Measurements from ENCODE around the gene SPR. TPM values are rescaled to one million over a fixed set of nuclear protein-coding genes. Genes with fewer than 3 reads are reported as not detected.
"Not testable (repeated sequence)": the region's sequence is repeated elsewhere in the genome, so short reads cannot be mapped to it uniquely, and the experiment has no call there.

SPR gene
- total RNA-seq, 1 donor from 2014 or later, result 53.5 TPM

GRCh38 chr2:72901426-72901825, 14.2 kb downstream of the SPR start:
- Histone ChIP-seq H3K36me3 (no peaks in the 10 kb centered on the region), H3K4me3 (no peak overlapping the region), H3K9me3 (replicated peaks) (no peaks in the 10 kb centered on the region), H3K4me1 (peaks cover under 1% of the 10 kb centered on the region), H3K27me3 (ENCODE audit: low read depth) (peaks cover 99% of the 10 kb centered on the region), H3K27ac (replicated peaks) (no peak overlapping the region)
- intact Hi-C loops (cut with micrococcal nuclease), result no loop called here
- TF ChIP-seq CTCF (IDR thresholded peaks at IDR 0.05; ENCODE audit: borderline replicate concordance), result no peak
- DNase-seq, result no peak

- H3K36me3 ChIP-seq; H3K27ac ChIP-seq (replicated peaks); H3K4me3 ChIP-seq; DNase-seq; H3K9me3 ChIP-seq (replicated peaks); intact Hi-C loops (cut with micrococcal nuclease); H3K4me1 ChIP-seq: not testable (repeated sequence)
- H3K27me3 ChIP-seq (ENCODE audit: low read depth), result peaks cover 100% of the 10 kb centered on the region
These were observed 20.2 kb downstream of the SPR start for GRCh38 chr2:72907369-72907768.

DNA sequence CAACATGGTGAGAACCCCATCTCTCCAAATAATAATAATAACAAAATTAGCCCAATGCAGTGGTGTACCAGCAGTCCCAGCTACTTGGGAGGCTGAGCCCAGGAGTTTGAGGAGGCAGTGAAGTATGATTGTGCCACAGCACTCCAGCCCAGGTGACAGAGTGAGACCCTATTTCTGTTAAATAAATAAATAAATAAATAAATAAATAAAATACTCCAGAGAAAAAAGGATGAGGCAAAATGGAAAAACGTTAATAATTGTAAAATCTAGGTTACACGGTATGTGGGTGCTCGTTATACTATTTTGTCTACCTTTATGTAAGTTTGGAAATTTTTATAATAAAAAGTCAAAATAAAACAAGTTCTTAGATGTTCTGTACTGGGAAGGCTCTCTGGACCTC, 21.5 kb downstream of the SPR start:
- Histone ChIP-seq H3K36me3 (no peaks in the 10 kb centered on the region), H3K27me3 (ENCODE audit: low read depth) (peaks cover 100% of the 10 kb centered on the region), H3K27ac (replicated peaks) (no peak overlapping the region), H3K4me3 (no peak overlapping the region), H3K4me1 (no peaks in the 10 kb centered on the region), H3K9me3 (replicated peaks) (no peaks in the 10 kb centered on the region)
- intact Hi-C loops (cut with micrococcal nuclease), result no loop called here
- no peak for TF ChIP-seq CTCF (IDR thresholded peaks at IDR 0.05; ENCODE audit: borderline replicate concordance)
- DNase-seq, result no peak

- intact Hi-C loops (cut with micrococcal nuclease), result no loop called here
- no peak for DNase-seq
- H3K27me3 ChIP-seq (ENCODE audit: low read depth), result peaks cover 100% of the 10 kb centered on the region
- no peak for TF ChIP-seq CTCF (IDR thresholded peaks at IDR 0.05; ENCODE audit: borderline replicate concordance)
- H3K9me3 ChIP-seq (replicated peaks), result no peaks in the 10 kb centered on the region
- H3K36me3 ChIP-seq, result no peaks in the 10 kb centered on the region
- no peak overlapping the region for H3K27ac ChIP-seq (replicated peaks)
- H3K4me1 ChIP-seq, result peaks cover 17% of the 10 kb centered on the region
- no peak overlapping the region for H3K4me3 ChIP-seq
These were observed 24.0 kb downstream of the SPR start for GRCh38 chr2:72911256-72911655.

- no peak for DNase-seq
- H3K27me3 ChIP-seq (ENCODE audit: low read depth), result peaks cover 100% of the 10 kb centered on the region
- no peak for TF ChIP-seq CTCF (IDR thresholded peaks at IDR 0.05; ENCODE audit: borderline replicate concordance)
These were observed 26.4 kb downstream of the SPR start for GRCh38 chr2:72913486-72914205.

GRCh38 chr2:72914206-72914559, 27.0 kb downstream of the SPR start:
- Histone ChIP-seq H3K27me3 (ENCODE audit: low read depth) (peaks cover 100% of the 10 kb centered on the region), H3K9me3 (replicated peaks) (no peaks in the 10 kb centered on the region), H3K4me1 (peaks cover 44% of the 10 kb centered on the region), H3K36me3 (no peaks in the 10 kb centered on the region), H3K4me3 (no peak overlapping the region), H3K27ac (replicated peaks) (no peak overlapping the region)
- TF ChIP-seq CTCF (IDR thresholded peaks at IDR 0.05; ENCODE audit: borderline replicate concordance), result no peak
- no peak for DNase-seq
- intact Hi-C loops (cut with micrococcal nuclease), result no loop called here

More at GRCh38 chr2:72913486-72914205, 26.4 kb downstream of the SPR start:
- no peaks in the 10 kb centered on the region for H3K9me3 ChIP-seq (replicated peaks)
- intact Hi-C loops (cut with micrococcal nuclease), result no loop called here
- H3K36me3 ChIP-seq, result no peaks in the 10 kb centered on the region
- H3K4me1 ChIP-seq, result peaks cover 41% of the 10 kb centered on the region
- no peak overlapping the region for H3K4me3 ChIP-seq
- H3K27ac ChIP-seq (replicated peaks), result no peak overlapping the region
